Esophagus squamous epithelium (tissue), 5 donors: ENCODE data around the gene STAT3. TPM values are rescaled to one million over a fixed set of nuclear protein-coding genes. Genes with fewer than 3 reads are reported as not detected.

Experiments used
- DNase-seq: peaks from one replicate; lab custom pipeline; 2025; lab: John Stamatoyannopoulos, UW
- H3K27ac ChIP-seq, 4 donors: fragments of 200-600 bp; sonication (generic); one replicate each; pipeline ENCODE4 v1.5.1; 2016 to 2019; ENCODE audit warnings: mild to moderate bottlenecking in 1 of 4
- H3K27me3 ChIP-seq, 4 donors: fragments of 200-600 bp; sonication (generic); 1 replicate in 3 of 4; 2 replicates in 1 of 4; pipeline versions ENCODE4 v1.5.1 to v1.6.0; 2017 to 2021; ENCODE audit warnings: antibody characterized with exemption in 1 of 4
- H3K36me3 ChIP-seq, 3 donors: fragments of 200-600 bp; sonication (generic); one replicate each; pipeline ENCODE4 v1.5.1; 2016 to 2019
- H3K4me1 ChIP-seq, 3 donors: fragments of 200-600 bp; sonication (generic); one replicate each; pipeline ENCODE4 v1.5.1; 2017 to 2019
- H3K4me3 ChIP-seq, 4 donors: fragments of 200-600 bp; sonication (generic); 1 replicate in 3 of 4; 2 replicates in 1 of 4; pipeline ENCODE4 v1.5.1; 2016 to 2019; ENCODE audit warnings: mild to moderate bottlenecking in 2 of 4, moderate library complexity in 1 of 4
- H3K9me3 ChIP-seq, 3 donors: fragments of 200-600 bp; sonication (generic); one replicate each; pipeline ENCODE4 v1.5.1; 2016 to 2019
- POLR2A ChIP-seq, 4 donors: fragments of 450-650 bp; IDR thresholded peaks; one replicate each; pipeline ENCODE4 v1.6.1; 2017; ENCODE audit warnings: antibody characterized with exemption in 4 of 4, mild to moderate bottlenecking in 4 of 4, moderate library complexity in 3 of 4
- WGBS, 2 donors: methylation state at CpG; one replicate each; pipeline ENCODE4 v1.1.5; 2018; 5-methylcytosine and 5-hydroxymethylcytosine counted together
- intact Hi-C: fragments of 100-400 bp; cut with DNase I; formaldehyde crosslinking; loops from one replicate; pipeline ENCODE4 v1.15.0; 2022
- total RNA-seq, 4 donors: library from RNA; depleted of rRNA; stranded (reverse); fragments of >200 nt; gene quantifications; one replicate each; pipeline ENCODE4 v1.1.0, GENCODE V29; 2016
- TF ChIP-seq, protein P1 (sequence below), 6 experiments: fragments of 450-650 bp in 4 of 6; fragments of 200-600 bp in 2 of 6; sonication (generic) in 2 of 6; IDR thresholded peaks; one replicate each; pipeline ENCODE4 v1.5.1; 2016 to 2019; ENCODE audit warnings: antibody characterized with exemption in 6 of 6, mild to moderate bottlenecking in 4 of 6, moderate library complexity in 4 of 6
- donor health status: DM: yes; HTN: yes; CAD: no.

STAT3 gene
- total RNA-seq, 4 donors from 2014 or later: 137 to 229 (median 176) TPM

DNA sequence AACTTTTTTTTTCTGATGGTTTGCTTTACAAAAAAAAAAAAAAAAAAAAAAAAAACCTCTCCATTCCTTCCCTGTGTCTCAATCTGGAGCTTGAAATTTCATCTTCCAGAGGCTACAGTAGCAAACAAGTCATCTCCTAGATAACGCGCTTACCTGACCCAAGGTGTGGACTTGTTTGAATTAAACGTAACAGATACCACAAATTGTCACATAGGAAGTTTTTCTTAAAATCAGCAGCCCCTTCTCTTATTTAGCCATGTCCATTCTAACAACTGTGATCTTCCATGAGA, 114.0 kb downstream of the STAT3 start:
- intact Hi-C loops: no loop called here
- no peak for TF ChIP-seq POLR2A (IDR thresholded peaks at IDR 0.05)
- TF ChIP-seq, protein P1, sequence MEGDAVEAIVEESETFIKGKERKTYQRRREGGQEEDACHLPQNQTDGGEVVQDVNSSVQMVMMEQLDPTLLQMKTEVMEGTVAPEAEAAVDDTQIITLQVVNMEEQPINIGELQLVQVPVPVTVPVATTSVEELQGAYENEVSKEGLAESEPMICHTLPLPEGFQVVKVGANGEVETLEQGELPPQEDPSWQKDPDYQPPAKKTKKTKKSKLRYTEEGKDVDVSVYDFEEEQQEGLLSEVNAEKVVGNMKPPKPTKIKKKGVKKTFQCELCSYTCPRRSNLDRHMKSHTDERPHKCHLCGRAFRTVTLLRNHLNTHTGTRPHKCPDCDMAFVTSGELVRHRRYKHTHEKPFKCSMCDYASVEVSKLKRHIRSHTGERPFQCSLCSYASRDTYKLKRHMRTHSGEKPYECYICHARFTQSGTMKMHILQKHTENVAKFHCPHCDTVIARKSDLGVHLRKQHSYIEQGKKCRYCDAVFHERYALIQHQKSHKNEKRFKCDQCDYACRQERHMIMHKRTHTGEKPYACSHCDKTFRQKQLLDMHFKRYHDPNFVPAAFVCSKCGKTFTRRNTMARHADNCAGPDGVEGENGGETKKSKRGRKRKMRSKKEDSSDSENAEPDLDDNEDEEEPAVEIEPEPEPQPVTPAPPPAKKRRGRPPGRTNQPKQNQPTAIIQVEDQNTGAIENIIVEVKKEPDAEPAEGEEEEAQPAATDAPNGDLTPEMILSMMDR (IDR thresholded peaks at IDR 0.05): no peak
- DNase-seq: no peak
- Histone ChIP-seq H3K4me3 (peak overlapping the region in 1 of 4 donors; percentile 95), H3K27me3 (no peaks in the 10 kb centered on the region), H3K36me3 (no peaks in the 10 kb centered on the region), H3K4me1 (peaks cover 11 to 71% (median 12%) of the 10 kb centered on the region in 3 donors), H3K9me3 (no peaks in the 10 kb centered on the region), H3K27ac (peak overlapping the region in 1 of 4 donors; percentile 84)
- 81 to 83% methylated on average over 3 of the region's 3 CpGs for WGBS, 2 donors

DNA sequence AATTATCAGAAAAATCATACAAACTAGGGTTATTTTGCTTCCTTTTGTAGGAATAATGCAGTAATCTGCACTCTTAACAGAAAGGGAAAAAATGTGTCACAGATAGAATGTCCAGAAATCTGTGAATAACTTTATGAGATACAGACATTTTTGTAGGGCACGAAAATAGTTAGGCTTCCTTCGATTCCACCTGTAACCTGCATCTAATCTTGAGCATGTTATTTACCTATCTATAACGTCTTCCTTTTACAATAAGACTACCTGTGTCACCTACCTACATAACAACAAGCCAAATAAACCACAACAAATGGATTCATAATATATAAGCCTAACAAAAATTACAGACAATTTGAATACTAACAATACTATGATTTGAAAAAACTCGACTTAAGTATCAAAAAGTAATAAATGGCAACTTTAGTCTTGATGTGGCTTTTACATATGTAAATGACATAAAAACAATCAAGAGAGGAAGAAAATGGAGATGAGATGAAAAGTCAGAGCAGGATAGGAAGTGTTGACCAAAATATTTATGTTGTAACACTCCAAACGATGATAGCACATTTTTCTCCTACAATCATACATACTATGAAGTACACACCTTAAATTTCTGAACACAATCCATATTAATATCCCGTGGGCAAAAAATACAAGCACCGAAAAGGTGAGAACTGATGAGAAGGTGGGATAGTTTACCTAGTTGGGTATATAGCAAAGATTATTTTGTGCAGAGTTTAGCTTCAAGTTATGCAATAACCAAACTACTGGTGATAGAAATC, 114.6 kb downstream of the STAT3 start:
- no peak overlapping the region for H3K4me3 ChIP-seq
- TF ChIP-seq POLR2A (IDR thresholded peaks at IDR 0.05): no peak
- intact Hi-C loops: no loop called here
- no peak overlapping the region for H3K27ac ChIP-seq
- H3K9me3 ChIP-seq: no peaks in the 10 kb centered on the region
- DNase-seq: no peak
- 64 to 67% methylated on average over 7 of the region's 7 CpGs for WGBS, 2 donors
- peaks cover 11 to 76% (median 12%) of the 10 kb centered on the region in 3 donors for H3K4me1 ChIP-seq
- no peaks in the 10 kb centered on the region for H3K27me3 ChIP-seq
- no peaks in the 10 kb centered on the region for H3K36me3 ChIP-seq

DNA sequence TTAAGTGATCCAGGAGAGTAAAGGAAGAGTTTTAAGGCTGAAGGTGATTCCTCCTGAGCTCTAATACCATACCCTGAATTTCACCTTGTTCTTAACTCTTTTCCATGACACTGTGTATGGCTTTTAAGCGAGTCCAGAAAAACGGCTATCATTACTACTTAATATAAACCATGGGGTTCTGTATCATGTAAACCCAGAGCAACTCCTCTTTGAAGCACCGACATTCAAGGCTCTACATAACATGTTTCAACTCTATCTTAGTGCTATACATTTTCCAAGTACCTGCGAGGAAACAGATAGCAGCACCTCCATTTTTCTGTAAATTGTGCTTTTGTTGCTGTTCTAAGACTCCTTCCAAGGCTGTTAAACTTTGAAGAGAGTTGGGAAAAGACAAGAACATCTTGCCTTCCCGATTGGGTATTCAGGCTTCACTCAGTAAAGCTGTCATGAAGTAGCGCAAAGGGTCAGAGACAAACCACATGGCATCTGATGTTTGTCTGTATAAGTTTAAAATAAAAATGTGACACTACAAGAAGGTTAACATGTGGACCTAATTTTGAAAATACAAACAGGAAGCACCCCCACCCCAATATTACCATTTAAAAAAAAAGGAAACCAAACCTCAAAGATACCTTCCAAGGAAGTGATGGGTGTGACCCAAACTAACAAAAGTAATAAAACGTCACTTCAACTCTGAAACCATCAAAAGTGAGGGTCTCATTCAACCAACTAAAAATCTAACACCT, 115.9 kb downstream of the STAT3 start:
- WGBS, 2 donors: 54 to 69% methylated on average over 7 of the region's 7 CpGs
- DNase-seq: no peak
- intact Hi-C loops: no loop called here
- H3K27ac ChIP-seq: no peak overlapping the region
- no peak for TF ChIP-seq POLR2A (IDR thresholded peaks at IDR 0.05)
- TF ChIP-seq, protein P1 (IDR thresholded peaks at IDR 0.05): no peak
- no peak overlapping the region for H3K4me3 ChIP-seq
- no peaks in the 10 kb centered on the region for H3K36me3 ChIP-seq
- H3K4me1 ChIP-seq: peaks cover 11 to 82% (median 12%) of the 10 kb centered on the region in 3 donors
- H3K9me3 ChIP-seq: no peaks in the 10 kb centered on the region
- H3K27me3 ChIP-seq: no peaks in the 10 kb centered on the region

DNA sequence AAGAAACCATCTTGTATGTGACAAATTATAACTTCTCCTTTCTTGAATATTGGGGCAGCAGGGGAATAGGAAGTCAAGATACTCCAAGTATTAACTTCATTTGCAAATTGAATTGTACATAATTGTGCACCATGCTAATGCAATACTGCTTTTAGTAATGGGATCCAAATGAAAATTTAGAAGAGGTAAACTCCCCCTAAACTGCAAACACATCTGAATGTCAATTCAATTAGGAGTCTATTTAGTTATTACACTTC, 116.5 kb downstream of the STAT3 start:
- peaks cover 12 to 82% (median 12%) of the 10 kb centered on the region in 3 donors for H3K4me1 ChIP-seq
- TF ChIP-seq POLR2A (IDR thresholded peaks at IDR 0.05): no peak
- TF ChIP-seq, protein P1 (IDR thresholded peaks at IDR 0.05): no peak
- H3K27me3 ChIP-seq: no peaks in the 10 kb centered on the region
- no peak overlapping the region for H3K4me3 ChIP-seq
- DNase-seq: no peak
- H3K27ac ChIP-seq: no peak overlapping the region
- no peaks in the 10 kb centered on the region for H3K36me3 ChIP-seq
- intact Hi-C loops: no loop called here
- H3K9me3 ChIP-seq: no peaks in the 10 kb centered on the region

DNA sequence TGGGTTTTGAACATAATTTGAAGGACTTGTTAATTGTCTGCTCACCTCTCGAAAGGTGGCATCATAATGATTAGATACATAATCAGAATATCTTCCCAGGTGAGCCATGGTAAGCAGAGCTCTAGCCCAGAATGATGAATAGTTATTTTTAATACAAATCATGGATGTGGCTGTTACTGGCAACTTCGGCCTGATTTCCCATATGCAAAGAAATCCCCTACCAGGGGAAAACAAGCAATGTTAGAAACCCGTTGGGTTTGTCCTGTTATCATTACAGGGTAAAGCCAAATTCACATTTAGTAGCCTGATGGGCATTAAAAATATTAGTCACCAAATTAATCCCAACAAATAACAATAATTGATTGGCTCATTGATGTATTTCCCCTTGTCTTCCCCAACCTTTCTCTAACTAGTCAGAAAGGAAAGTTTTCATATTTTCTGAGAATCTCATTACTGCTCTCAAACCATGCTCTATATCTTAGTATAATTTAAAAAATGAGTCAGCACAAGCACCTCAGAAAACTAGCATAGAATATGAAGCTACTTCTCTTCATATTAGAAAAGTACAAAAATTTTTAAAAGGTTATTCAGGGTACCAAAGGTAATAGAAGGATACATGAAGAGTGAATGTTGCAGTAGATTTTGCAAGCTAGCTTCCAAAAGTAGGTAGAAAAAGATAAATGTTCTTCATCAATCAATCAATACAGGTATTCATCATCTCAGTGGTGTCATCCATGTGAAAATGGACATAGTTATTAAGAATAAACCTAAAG, 117.0 kb downstream of the STAT3 start:
- no peaks in the 10 kb centered on the region for H3K9me3 ChIP-seq
- no peaks in the 10 kb centered on the region for H3K27me3 ChIP-seq
- H3K36me3 ChIP-seq: no peaks in the 10 kb centered on the region
- TF ChIP-seq POLR2A (IDR thresholded peaks at IDR 0.05): no peak
- TF ChIP-seq, protein P1 (IDR thresholded peaks at IDR 0.05): no peak
- no peak overlapping the region for H3K4me3 ChIP-seq
- no peak for DNase-seq
- peak overlapping the region in 1 of 4 donors; percentile 2 for H3K27ac ChIP-seq
- 70% methylated on average over 3 of the region's 3 CpGs for WGBS, 2 donors
- peaks cover 12 to 85% (median 16%) of the 10 kb centered on the region in 3 donors for H3K4me1 ChIP-seq
- intact Hi-C loops: no loop called here
